ELR (cell line): ENCODE measurements around the gene NYAP1.
"Not testable (repeated sequence)": the region's sequence is repeated elsewhere in the genome, so short reads cannot be mapped to it uniquely, and the experiment has no call there.

Experiments used
- DNase-seq: peaks from one replicate; pipeline ENCODE4 v3.0.0-alpha.2; 2015; ENCODE audit warnings: low read depth

The NYAP1 gene

GRCh38 chr7:100483722-100484672, at the start of gene NYAP1:
Gene NYAP1, plus strand, starts transcription at chr7:100483927. Its CDS starts 1,385 bp downstream, at chr7:100485312.
- DNase-seq = peak; percentile 52

- no peak for DNase-seq
Observed at GRCh38 chr7:100434297-100435144, 49.2 kb upstream of the NYAP1 start.

GRCh38 chr7:100435401-100436304, 48.1 kb upstream of the NYAP1 start:
- peak; percentile 52 for DNase-seq

- no peak for DNase-seq
Observed at GRCh38 chr7:100437150-100438100, 46.3 kb upstream of the NYAP1 start.

- DNase-seq = no peak
Observed at GRCh38 chr7:100438172-100438571, 45.6 kb upstream of the NYAP1 start.

GRCh38 chr7:100438731-100439130, 45.0 kb upstream of the NYAP1 start:
- DNase-seq = not testable (repeated sequence)

- DNase-seq = not testable (repeated sequence)
Observed at GRCh38 chr7:100439244-100439643, 44.5 kb upstream of the NYAP1 start.

- no peak for DNase-seq
Observed at GRCh38 chr7:100441641-100442535, 41.8 kb upstream of the NYAP1 start.

- DNase-seq = no peak
Observed at GRCh38 chr7:100443096-100443840, 40.5 kb upstream of the NYAP1 start.

- DNase-seq = peak; percentile 96
Observed at GRCh38 chr7:100444311-100445278, 39.1 kb upstream of the NYAP1 start.

GRCh38 chr7:100446040-100446439, 37.7 kb upstream of the NYAP1 start:
- DNase-seq = peak; percentile 69

- DNase-seq = not testable (repeated sequence)
Observed at GRCh38 chr7:100447363-100447762, 36.4 kb upstream of the NYAP1 start.

- no peak for DNase-seq
Observed at GRCh38 chr7:100449190-100449795, 34.4 kb upstream of the NYAP1 start.

GRCh38 chr7:100452513-100452912, 31.2 kb upstream of the NYAP1 start:
- DNase-seq = no peak

- not testable (repeated sequence) for DNase-seq
Observed at GRCh38 chr7:100453854-100454253, 29.9 kb upstream of the NYAP1 start.

GRCh38 chr7:100455206-100455605, 28.5 kb upstream of the NYAP1 start:
- no peak for DNase-seq

GRCh38 chr7:100456562-100456961, 27.2 kb upstream of the NYAP1 start:
- no peak for DNase-seq
